ENCODE results near the gene FAM20C.

GRCh38 chr7:234708-235553 is 42.6 kb downstream of the FAM20C start:
- no peak for TF ChIP-seq SKIL (IDR thresholded peaks at IDR 0.05; ENCODE audit: low read depth, poor library complexity, severe bottlenecking)
- no peak for TF ChIP-seq IKZF1 (conservative IDR thresholded peaks at IDR 0.05)
- TF ChIP-seq SIN3A (IDR thresholded peaks at IDR 0.05; ENCODE audit: low read depth, low read length), result no peak
- no peak for TF ChIP-seq NKRF (conservative IDR thresholded peaks at IDR 0.05)
- no peak for TF ChIP-seq CTCF (IDR thresholded peaks at IDR 0.05 in 2 of 3, conservative IDR thresholded peaks at IDR 0.05 in 1 of 3; ENCODE audit: control insufficient read depth in 2 of 3, extremely low read depth in 1 of 3, insufficient read depth in 1 of 3, low read depth in 3 of 3, low read length in 3 of 3)
- no peak for TF ChIP-seq FOS (IDR thresholded peaks at IDR 0.05; ENCODE audit: borderline replicate concordance, extremely low read depth, insufficient read length)
- no peak for TF ChIP-seq KDM1A (IDR thresholded peaks at IDR 0.05; ENCODE audit: borderline replicate concordance)
- no peak for TF ChIP-seq FOXM1 (IDR thresholded peaks at IDR 0.05; ENCODE audit: low read depth, low read length)
- TF ChIP-seq CREB1 (IDR thresholded peaks at IDR 0.05; ENCODE audit: low read depth), result no peak
